Stimulated activated CD8-positive, alpha-beta memory T cell treated with anti-CD3 and anti-CD28 coated beads, Interleukin-15, amount 100 ng/mL, for 24 hours (primary cell): ENCODE data around the gene ZNF311.
"Not testable (repeated sequence)": the region's sequence is repeated elsewhere in the genome, so short reads cannot be mapped to it uniquely, and the experiment has no call there.

Experiments used
- DNase-seq: peaks from one replicate; pipeline ENCODE4 v3.0.0-alpha.2; 2020; ENCODE audit warnings: low read depth

Gene ZNF311

GRCh38 chr6:28953039-28953584 lies 52.0 kb downstream of the ZNF311 start:
- peak; percentile 28 for DNase-seq

GRCh38 chr6:28949656-28950195 lies 55.4 kb downstream of the ZNF311 start:
- DNase-seq: not testable (repeated sequence)

GRCh38 chr6:28948782-28949486 lies 56.2 kb downstream of the ZNF311 start:
- DNase-seq: no peak

- DNase-seq: no peak
Measured at GRCh38 chr6:28947831-28948270, 57.3 kb downstream of the ZNF311 start.

- DNase-seq: no peak
Measured at GRCh38 chr6:28947067-28947765, 57.9 kb downstream of the ZNF311 start.

- no peak for DNase-seq
Measured at GRCh38 chr6:28945349-28945748, 59.8 kb downstream of the ZNF311 start.
